Measurements from ENCODE around the gene PHACTR1. TPM values are rescaled to one million over a fixed set of nuclear protein-coding genes. Genes with fewer than 3 reads are reported as not detected.

The PHACTR1 gene
- total RNA-seq, 1 experiment from 2014 or later = 15.5 TPM

DNA sequence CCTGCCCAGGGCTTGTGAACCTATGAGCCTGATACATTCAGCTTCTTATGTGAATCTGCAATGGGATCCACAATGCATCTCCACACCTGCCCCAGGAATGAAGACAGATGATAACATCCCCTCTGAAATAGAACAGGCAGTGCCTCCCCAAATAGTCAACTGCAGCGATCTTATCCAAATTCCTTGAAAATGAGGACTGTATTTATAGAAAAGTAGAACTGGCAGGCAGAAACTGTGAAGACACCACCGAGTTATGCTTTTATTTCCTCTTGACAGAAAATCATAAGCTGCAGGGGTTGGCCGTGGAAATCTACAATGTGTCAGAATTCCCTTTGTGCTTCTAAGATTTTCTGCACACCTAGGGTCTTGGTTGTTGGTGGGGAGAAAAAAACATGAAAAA lies 341.5 kb downstream of the PHACTR1 start:
- no peaks in the 10 kb centered on the region for H3K36me3 Mint-ChIP-seq
- ChIA-PET CTCF (no interaction called here), POLR2A (no interaction called here)
- no peak for DNase-seq (ENCODE audit: low spot score)
- H3K27ac Mint-ChIP-seq = no peak overlapping the region
- ATAC-seq = no peak
- no peak overlapping the region for H3K4me3 Mint-ChIP-seq
- TF ChIP-seq NFATC4 (CRISPR knock-in tag; IDR thresholded peaks at IDR 0.05) = no peak
- no peak for TF ChIP-seq FOXK1 (CRISPR knock-in tag; IDR thresholded peaks at IDR 0.05)
- no peak for TF ChIP-seq GTF2I (CRISPR knock-in tag; conservative IDR thresholded peaks at IDR 0.05)
- TF ChIP-seq, protein P1, sequence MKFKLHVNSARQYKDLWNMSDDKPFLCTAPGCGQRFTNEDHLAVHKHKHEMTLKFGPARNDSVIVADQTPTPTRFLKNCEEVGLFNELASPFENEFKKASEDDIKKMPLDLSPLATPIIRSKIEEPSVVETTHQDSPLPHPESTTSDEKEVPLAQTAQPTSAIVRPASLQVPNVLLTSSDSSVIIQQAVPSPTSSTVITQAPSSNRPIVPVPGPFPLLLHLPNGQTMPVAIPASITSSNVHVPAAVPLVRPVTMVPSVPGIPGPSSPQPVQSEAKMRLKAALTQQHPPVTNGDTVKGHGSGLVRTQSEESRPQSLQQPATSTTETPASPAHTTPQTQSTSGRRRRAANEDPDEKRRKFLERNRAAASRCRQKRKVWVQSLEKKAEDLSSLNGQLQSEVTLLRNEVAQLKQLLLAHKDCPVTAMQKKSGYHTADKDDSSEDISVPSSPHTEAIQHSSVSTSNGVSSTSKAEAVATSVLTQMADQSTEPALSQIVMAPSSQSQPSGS (CRISPR knock-in tag; IDR thresholded peaks at IDR 0.05; ENCODE audit: borderline replicate concordance, low read depth) = no peak
- TF ChIP-seq TCF7 (CRISPR knock-in tag; IDR thresholded peaks at IDR 0.05; ENCODE audit: low read depth) = no peak
- TF ChIP-seq, protein P2, sequence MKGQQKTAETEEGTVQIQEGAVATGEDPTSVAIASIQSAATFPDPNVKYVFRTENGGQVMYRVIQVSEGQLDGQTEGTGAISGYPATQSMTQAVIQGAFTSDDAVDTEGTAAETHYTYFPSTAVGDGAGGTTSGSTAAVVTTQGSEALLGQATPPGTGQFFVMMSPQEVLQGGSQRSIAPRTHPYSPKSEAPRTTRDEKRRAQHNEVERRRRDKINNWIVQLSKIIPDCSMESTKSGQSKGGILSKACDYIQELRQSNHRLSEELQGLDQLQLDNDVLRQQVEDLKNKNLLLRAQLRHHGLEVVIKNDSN (CRISPR knock-in tag; IDR thresholded peaks at IDR 0.05) = no peak
- TF ChIP-seq NR3C1 (CRISPR knock-in tag; conservative IDR thresholded peaks at IDR 0.05; ENCODE audit: low read depth) = no peak
- TF ChIP-seq CREM (CRISPR knock-in tag; IDR thresholded peaks at IDR 0.05) = no peak
- no peak for TF ChIP-seq ZNF219 (CRISPR knock-in tag; IDR thresholded peaks at IDR 0.05; ENCODE audit: borderline replicate concordance)
- TF ChIP-seq, protein P3, sequence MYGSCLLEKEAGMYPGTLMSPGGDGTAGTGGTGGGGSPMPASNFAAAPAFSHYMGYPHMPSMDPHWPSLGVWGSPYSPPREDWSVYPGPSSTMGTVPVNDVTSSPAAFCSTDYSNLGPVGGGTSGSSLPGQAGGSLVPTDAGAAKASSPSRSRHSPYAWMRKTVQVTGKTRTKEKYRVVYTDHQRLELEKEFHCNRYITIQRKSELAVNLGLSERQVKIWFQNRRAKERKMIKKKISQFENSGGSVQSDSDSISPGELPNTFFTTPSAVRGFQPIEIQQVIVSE (CRISPR knock-in tag; IDR thresholded peaks at IDR 0.05; ENCODE audit: borderline replicate concordance) = no peak
- TF ChIP-seq, protein P4, sequence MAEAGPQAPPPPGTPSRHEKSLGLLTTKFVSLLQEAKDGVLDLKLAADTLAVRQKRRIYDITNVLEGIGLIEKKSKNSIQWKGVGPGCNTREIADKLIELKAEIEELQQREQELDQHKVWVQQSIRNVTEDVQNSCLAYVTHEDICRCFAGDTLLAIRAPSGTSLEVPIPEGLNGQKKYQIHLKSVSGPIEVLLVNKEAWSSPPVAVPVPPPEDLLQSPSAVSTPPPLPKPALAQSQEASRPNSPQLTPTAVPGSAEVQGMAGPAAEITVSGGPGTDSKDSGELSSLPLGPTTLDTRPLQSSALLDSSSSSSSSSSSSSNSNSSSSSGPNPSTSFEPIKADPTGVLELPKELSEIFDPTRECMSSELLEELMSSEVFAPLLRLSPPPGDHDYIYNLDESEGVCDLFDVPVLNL (CRISPR knock-in tag; IDR thresholded peaks at IDR 0.05; ENCODE audit: borderline replicate concordance, low read depth) = no peak
- no peaks in the 10 kb centered on the region for H3K4me1 Mint-ChIP-seq
- no peaks in the 10 kb centered on the region for H3K27me3 Mint-ChIP-seq (ENCODE audit: low read depth)
- H3K9me3 Mint-ChIP-seq = no peaks in the 10 kb centered on the region

DNA sequence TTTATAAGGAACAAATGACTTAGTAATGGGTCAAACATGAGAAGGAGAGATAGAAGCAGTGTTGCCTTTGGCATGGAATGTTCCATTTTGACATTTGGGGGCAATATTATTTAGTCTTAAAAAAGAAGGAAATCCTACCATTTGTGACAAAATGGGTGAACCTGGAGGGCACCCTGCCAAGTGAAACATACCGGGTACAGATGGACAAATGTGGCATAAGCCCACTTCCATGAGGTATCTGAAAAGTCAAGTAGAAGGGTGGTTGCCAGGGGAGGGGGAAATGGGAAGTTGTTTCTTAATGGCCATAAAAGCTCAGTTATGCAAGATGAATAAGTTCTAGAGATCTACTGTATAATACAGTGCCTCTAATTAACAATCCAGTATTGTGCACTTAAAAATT lies 342.5 kb downstream of the PHACTR1 start:
- TF ChIP-seq MXD4 (CRISPR knock-in tag; IDR thresholded peaks at IDR 0.05; ENCODE audit: borderline replicate concordance) = no peak
- TF ChIP-seq ATF1 (CRISPR knock-in tag; IDR thresholded peaks at IDR 0.05) = no peak
- TF ChIP-seq FOXJ3 (CRISPR knock-in tag; IDR thresholded peaks at IDR 0.05; ENCODE audit: borderline replicate concordance) = no peak
- TF ChIP-seq SOX15 (CRISPR knock-in tag; IDR thresholded peaks at IDR 0.05) = no peak
- TF ChIP-seq, protein P5, sequence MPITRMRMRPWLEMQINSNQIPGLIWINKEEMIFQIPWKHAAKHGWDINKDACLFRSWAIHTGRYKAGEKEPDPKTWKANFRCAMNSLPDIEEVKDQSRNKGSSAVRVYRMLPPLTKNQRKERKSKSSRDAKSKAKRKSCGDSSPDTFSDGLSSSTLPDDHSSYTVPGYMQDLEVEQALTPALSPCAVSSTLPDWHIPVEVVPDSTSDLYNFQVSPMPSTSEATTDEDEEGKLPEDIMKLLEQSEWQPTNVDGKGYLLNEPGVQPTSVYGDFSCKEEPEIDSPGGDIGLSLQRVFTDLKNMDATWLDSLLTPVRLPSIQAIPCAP (CRISPR knock-in tag; IDR thresholded peaks at IDR 0.05) = no peak
- TF ChIP-seq JUN (CRISPR knock-in tag; IDR thresholded peaks at IDR 0.05) = no peak
- TF ChIP-seq, protein P6, sequence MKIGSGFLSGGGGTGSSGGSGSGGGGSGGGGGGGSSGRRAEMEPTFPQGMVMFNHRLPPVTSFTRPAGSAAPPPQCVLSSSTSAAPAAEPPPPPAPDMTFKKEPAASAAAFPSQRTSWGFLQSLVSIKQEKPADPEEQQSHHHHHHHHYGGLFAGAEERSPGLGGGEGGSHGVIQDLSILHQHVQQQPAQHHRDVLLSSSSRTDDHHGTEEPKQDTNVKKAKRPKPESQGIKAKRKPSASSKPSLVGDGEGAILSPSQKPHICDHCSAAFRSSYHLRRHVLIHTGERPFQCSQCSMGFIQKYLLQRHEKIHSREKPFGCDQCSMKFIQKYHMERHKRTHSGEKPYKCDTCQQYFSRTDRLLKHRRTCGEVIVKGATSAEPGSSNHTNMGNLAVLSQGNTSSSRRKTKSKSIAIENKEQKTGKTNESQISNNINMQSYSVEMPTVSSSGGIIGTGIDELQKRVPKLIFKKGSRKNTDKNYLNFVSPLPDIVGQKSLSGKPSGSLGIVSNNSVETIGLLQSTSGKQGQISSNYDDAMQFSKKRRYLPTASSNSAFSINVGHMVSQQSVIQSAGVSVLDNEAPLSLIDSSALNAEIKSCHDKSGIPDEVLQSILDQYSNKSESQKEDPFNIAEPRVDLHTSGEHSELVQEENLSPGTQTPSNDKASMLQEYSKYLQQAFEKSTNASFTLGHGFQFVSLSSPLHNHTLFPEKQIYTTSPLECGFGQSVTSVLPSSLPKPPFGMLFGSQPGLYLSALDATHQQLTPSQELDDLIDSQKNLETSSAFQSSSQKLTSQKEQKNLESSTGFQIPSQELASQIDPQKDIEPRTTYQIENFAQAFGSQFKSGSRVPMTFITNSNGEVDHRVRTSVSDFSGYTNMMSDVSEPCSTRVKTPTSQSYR (CRISPR knock-in tag; IDR thresholded peaks at IDR 0.05) = no peak
- TF ChIP-seq CREB1 (CRISPR knock-in tag; IDR thresholded peaks at IDR 0.05) = no peak
- TF ChIP-seq TP53 (CRISPR knock-in tag; IDR thresholded peaks at IDR 0.05) = no peak
- no peak for TF ChIP-seq OVOL2 (CRISPR knock-in tag; IDR thresholded peaks at IDR 0.05; ENCODE audit: borderline replicate concordance)
- no peak for DNase-seq (ENCODE audit: low spot score)
- Mint-ChIP-seq H3K9me3 (no peaks in the 10 kb centered on the region), H3K36me3 (no peaks in the 10 kb centered on the region), H3K4me1 (no peaks in the 10 kb centered on the region), H3K4me3 (no peak overlapping the region), H3K27ac (no peak overlapping the region), H3K27me3 (ENCODE audit: low read depth) (no peaks in the 10 kb centered on the region)
- ChIA-PET CTCF (no interaction called here), POLR2A (no interaction called here)
- ATAC-seq = no peak

Data from WTC11 (cell line).